Left lung (tissue), 14 donors: ENCODE data around the gene GLIPR2. TPM values are rescaled to one million over a fixed set of nuclear protein-coding genes. Genes with fewer than 3 reads are reported as not detected.
"Not testable (repeated sequence)": the region's sequence is repeated elsewhere in the genome, so short reads cannot be mapped to it uniquely, and the experiment has no call there.

Experiments
- ATAC-seq: fragments of 200-7000 bp; cut with Tn5 transposase; one replicate; pipeline ENCODE4 v1.9.1; 2020; ENCODE audit warnings: moderate library complexity
- DNase-seq, 4 donors: peaks; one replicate each; pipeline ENCODE4 v3.0.0-alpha.2; 2013 to 2020
- H3K27ac ChIP-seq, 2 donors: fragments of 200-600 bp; sonication (generic) in 1 of 2; one replicate each; pipeline versions ENCODE4 v1.5.0 to v1.8.0; 2020 to 2021
- H3K27me3 ChIP-seq, 2 donors: fragments of 200-600 bp; sonication (generic) in 1 of 2; one replicate each; pipeline versions ENCODE4 v1.5.0 to v1.8.0; 2020 to 2021
- H3K36me3 ChIP-seq, 2 donors: fragments of 200-600 bp; sonication (generic) in 1 of 2; one replicate each; pipeline versions ENCODE4 v1.5.0 to v1.8.0; 2020 to 2021
- H3K4me1 ChIP-seq, 2 donors: fragments of 200-600 bp; one replicate each; pipeline ENCODE4 v1.8.0; 2021
- H3K4me3 ChIP-seq, 2 donors: fragments of 200-600 bp; sonication (generic) in 1 of 2; one replicate each; pipeline versions ENCODE4 v1.5.0 to v1.8.0; 2020 to 2021; ENCODE audit warnings: mild to moderate bottlenecking in 1 of 2
- H3K9me3 ChIP-seq, 2 donors: fragments of 200-600 bp; sonication (generic) in 1 of 2; one replicate each; pipeline versions ENCODE4 v1.5.0 to v1.8.0; 2020 to 2021
- intact Hi-C, 2 donors: fragments of 100-400 bp; cut with DNase I; formaldehyde crosslinking; loops; one replicate each; pipeline versions ENCODE4 v1.11.2 to v1.14.2; 2022
- long read RNA-seq, 12 donors: library from polyadenylated mRNA in 2 of 12; unstranded in 2 of 12; transcript quantifications; one replicate each; pipeline ENCODE4 v2.0.0 and lab custom pipeline, GENCODE V29; 2019 to 2026
- polyA plus RNA-seq, 6 donors: library from polyadenylated mRNA; unstranded; fragments of 120-200 nt; gene quantifications; one replicate each; pipeline ENCODE4 v1.2.1, GENCODE V29; 2013; ENCODE audit not compliant: insufficient read length in 6 of 6
- total RNA-seq, 2 donors: library from RNA; stranded (reverse); fragmentation: NEBNext Ultra II Directional; extraction: Animal tissue kit (Norgen Biotek cat#: 25700); gene quantifications; one replicate each; pipeline ENCODE4 v1.2.1, GENCODE V29; 2021
- TF ChIP-seq, protein P1 (sequence below), 2 donors: fragments of 200-600 bp; sonication (generic) in 1 of 2; IDR thresholded peaks; one replicate each; pipeline versions ENCODE4 v1.5.0 to v1.8.0; 2021; ENCODE audit warnings: antibody characterized with exemption in 2 of 2
- donor health status: DM: no; HTN: yes; CAD: no.
- donor health status: DM: no; HTN: no; CAD: no.

Gene GLIPR2
- 10 to 100 TPM; 47.7 to 94.5 TPM for total RNA-seq
- polyA plus RNA-seq = 10 to 100 TPM; 33.0 to 37.7 (median 34.4) TPM
- long read RNA-seq, donor 1, transcript GLIPR2-202 (5 exons, 1,890 nt) = major isoform, 22 of 23 reads
- long read RNA-seq, donor 1, partial matches to known transcripts = 0 of 23 reads
- long read RNA-seq, donor 1, other reads (novel, unspliced or antisense) = 0 of 23 reads
- long read RNA-seq, donor 2, transcript GLIPR2-202 (5 exons, 1,890 nt) = major isoform, 16 of 16 reads
- long read RNA-seq, donor 2, partial matches to known transcripts = 0 of 16 reads
- long read RNA-seq, donor 2, other reads (novel, unspliced or antisense) = 0 of 16 reads
- long read RNA-seq, donor 3, transcript GLIPR2-202 (5 exons, 1,890 nt) = major isoform, 20 of 27 reads
- long read RNA-seq, donor 3, partial matches to known transcripts = 5 of 27 reads
- long read RNA-seq, donor 3, other reads (novel, unspliced or antisense) = 0 of 27 reads
- long read RNA-seq, donor 4, transcript GLIPR2-202 (5 exons, 1,890 nt) = major isoform, 31 of 43 reads
- long read RNA-seq, donor 4, partial matches to known transcripts = 5 of 43 reads
- long read RNA-seq, donor 4, other reads (novel, unspliced or antisense) = 6 of 43 reads
- long read RNA-seq, donor 5, transcript GLIPR2-202 (5 exons, 1,890 nt) = major isoform, 17 of 38 reads
- long read RNA-seq, donor 5, partial matches to known transcripts = 20 of 38 reads
- long read RNA-seq, donor 5, other reads (novel, unspliced or antisense) = 0 of 38 reads
- long read RNA-seq, donor 6, transcript GLIPR2-202 (5 exons, 1,890 nt) = major isoform, 8 of 35 reads
- long read RNA-seq, donor 6, partial matches to known transcripts = 26 of 35 reads
- long read RNA-seq, donor 6, other reads (novel, unspliced or antisense) = 0 of 35 reads
- long read RNA-seq, donor 7, transcript GLIPR2-202 (5 exons, 1,890 nt) = major isoform, 7 of 7 reads
- long read RNA-seq, donor 7, partial matches to known transcripts = 0 of 7 reads
- long read RNA-seq, donor 7, other reads (novel, unspliced or antisense) = 0 of 7 reads
- long read RNA-seq, donor 8, transcript GLIPR2-202 (5 exons, 1,890 nt) = major isoform, 10 of 10 reads
- long read RNA-seq, donor 8, partial matches to known transcripts = 0 of 10 reads
- long read RNA-seq, donor 8, other reads (novel, unspliced or antisense) = 0 of 10 reads
- long read RNA-seq, donor 9 = 0 reads
- long read RNA-seq, donor 10, transcript GLIPR2-202 (5 exons, 1,890 nt) = major isoform, 66 of 84 reads
- long read RNA-seq, donor 10, partial matches to known transcripts = 9 of 84 reads
- long read RNA-seq, donor 10, other reads (novel, unspliced or antisense) = 8 of 84 reads
- long read RNA-seq, donor 11, transcript GLIPR2-202 (5 exons, 1,890 nt) = major isoform, 15 of 21 reads
- long read RNA-seq, donor 11, partial matches to known transcripts = 0 of 21 reads
- long read RNA-seq, donor 11, other reads (novel, unspliced or antisense) = 5 of 21 reads
- long read RNA-seq, donor 12, transcript GLIPR2-202 (5 exons, 1,890 nt) = major isoform, 15 of 15 reads
- long read RNA-seq, donor 12, partial matches to known transcripts = 0 of 15 reads
- long read RNA-seq, donor 12, other reads (novel, unspliced or antisense) = 0 of 15 reads

DNA sequence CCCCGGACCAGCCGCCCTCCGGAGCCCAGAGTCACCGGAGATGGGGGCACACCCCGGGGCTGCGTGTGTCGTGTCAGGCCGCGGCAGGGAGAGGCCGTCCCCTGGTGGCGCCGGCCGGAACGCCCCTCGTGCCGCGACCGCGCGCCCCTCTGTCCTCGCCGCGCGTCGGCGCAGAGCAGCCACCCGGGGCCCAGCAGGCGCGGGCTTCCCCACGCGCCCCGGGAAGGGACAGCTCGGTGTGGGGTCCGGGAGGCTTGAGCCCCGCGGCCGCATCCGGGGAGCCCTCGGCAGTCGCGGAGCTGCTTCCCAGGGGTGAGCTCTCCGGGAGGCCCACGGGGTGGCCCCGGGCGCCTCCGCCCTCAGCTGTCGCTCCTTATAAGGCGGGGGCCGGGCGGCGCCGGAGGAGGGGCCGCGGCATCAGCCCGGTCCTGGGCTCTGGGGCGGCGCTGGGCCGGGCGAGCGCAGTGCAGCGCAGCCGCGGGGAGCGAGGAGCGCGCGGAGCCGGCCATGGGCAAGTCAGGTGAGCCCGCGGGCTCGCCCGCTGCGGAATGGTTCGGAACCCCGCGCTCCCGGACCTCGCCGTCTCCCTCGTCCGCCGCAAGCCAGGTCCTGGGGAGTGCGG lies at the start of gene GLIPR2:
Gene GLIPR2, plus strand, starts transcription at position 462 of the 622 bp plus-strand sequence. Its CDS starts 46 bp downstream, at position 508.
- Histone ChIP-seq H3K36me3 (no peaks in the 10 kb centered on the region), H3K4me1 (peaks cover 9 to 57% of the 10 kb centered on the region in 2 donors), H3K27me3 (peaks cover 0 to 13% of the 10 kb centered on the region in 2 donors), H3K4me3 (peak within 1 kb of the TSS; percentile 58 to 71), H3K27ac (peak within 1 kb of the TSS; percentile 75 to 80), H3K9me3 (no peaks in the 10 kb centered on the region)
- TF ChIP-seq, protein P1, sequence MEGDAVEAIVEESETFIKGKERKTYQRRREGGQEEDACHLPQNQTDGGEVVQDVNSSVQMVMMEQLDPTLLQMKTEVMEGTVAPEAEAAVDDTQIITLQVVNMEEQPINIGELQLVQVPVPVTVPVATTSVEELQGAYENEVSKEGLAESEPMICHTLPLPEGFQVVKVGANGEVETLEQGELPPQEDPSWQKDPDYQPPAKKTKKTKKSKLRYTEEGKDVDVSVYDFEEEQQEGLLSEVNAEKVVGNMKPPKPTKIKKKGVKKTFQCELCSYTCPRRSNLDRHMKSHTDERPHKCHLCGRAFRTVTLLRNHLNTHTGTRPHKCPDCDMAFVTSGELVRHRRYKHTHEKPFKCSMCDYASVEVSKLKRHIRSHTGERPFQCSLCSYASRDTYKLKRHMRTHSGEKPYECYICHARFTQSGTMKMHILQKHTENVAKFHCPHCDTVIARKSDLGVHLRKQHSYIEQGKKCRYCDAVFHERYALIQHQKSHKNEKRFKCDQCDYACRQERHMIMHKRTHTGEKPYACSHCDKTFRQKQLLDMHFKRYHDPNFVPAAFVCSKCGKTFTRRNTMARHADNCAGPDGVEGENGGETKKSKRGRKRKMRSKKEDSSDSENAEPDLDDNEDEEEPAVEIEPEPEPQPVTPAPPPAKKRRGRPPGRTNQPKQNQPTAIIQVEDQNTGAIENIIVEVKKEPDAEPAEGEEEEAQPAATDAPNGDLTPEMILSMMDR (IDR thresholded peaks at IDR 0.05) = peak in 1 of 2 donors; percentile 46
- intact Hi-C loops = no loop called here
- DNase-seq (peak; percentile 63 to 98 (median 80)), ATAC-seq (peak; percentile 97)

DNA sequence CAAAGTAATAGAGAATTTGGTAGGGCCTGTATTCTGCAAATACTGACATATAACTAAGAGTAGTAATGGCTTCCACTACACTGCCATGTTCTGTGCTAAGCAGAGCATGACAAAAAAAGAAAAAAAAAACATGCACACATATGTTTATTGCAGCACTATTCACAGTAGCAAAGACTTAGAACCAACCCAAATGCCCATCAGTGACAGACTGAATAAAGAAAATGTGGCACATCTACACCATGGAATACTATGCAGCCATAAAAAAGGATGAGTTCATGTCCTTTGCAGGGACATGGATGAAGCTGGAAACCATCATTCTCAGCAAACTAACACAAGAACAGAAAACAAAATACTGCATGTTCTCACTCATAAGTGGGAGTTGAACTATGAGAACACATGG lies 49.5 kb upstream of the GLIPR2 start:
- DNase-seq, H3K36me3 ChIP-seq, H3K4me3 ChIP-seq, H3K27ac ChIP-seq, intact Hi-C loops, H3K27me3 ChIP-seq, ATAC-seq, H3K9me3 ChIP-seq, H3K4me1 ChIP-seq: not testable (repeated sequence)

- TF ChIP-seq, protein P1 (IDR thresholded peaks at IDR 0.05) = no peak
- Histone ChIP-seq H3K9me3 (no peaks in the 10 kb centered on the region), H3K4me1 (peaks cover 4 to 6% of the 10 kb centered on the region in 2 donors), H3K27ac (no peak overlapping the region), H3K36me3 (no peaks in the 10 kb centered on the region), H3K4me3 (no peak overlapping the region), H3K27me3 (no peaks in the 10 kb centered on the region)
- DNase-seq = no peak
- ATAC-seq = no peak
- intact Hi-C loops = no loop called here
These were observed 48.5 kb upstream of the GLIPR2 start for GRCh38 chr9:36088020-36088419.

DNA sequence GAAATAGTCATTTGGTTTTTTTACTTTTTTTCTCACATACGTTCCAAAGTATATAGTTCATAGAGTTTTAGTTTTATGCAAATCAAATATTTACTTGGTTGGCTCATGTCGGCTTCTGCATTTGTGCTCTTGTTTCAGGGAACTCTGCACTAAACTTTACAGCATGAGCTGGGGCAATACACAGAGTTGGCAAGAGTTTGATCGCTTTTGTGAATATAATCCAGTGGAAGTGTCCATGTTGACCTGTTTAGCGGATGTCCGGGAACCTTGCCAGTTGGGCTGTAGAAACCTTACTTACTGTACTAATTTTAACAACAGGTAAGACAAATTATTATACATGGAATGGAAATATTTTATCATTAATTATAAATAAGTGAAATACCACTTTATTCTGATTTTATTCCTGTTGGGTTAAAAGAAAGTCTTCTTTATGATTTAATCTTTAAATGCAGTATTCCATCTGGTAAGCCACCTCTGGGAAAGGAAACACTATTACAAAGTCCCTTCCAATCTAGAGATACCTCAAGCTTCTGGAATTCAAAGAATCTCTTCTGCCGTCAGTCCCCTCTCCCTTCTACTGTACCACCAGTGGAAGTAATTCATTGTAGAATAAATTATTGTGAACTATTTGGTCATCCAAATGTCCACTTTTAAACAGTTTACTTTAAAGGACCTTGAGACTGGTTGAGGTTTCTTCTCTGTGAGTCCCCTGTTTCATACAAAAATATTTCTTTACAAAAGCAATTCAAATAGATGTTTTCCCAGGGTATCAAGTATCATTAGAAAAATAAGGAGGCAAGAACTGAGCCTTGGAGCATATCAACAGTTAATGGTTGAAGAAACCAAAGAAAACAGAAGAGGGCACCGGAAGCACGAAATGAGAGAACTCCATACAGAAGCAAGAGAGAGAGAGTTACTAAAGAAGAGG lies 45.2 kb upstream of the GLIPR2 start:
- intact Hi-C loops = no loop called here
- ATAC-seq = peak; percentile 56
- DNase-seq = peak in 2 of 4 donors; percentile 28 to 41
- TF ChIP-seq, protein P1 (IDR thresholded peaks at IDR 0.05) = no peak
- no peak overlapping the region for H3K4me3 ChIP-seq
- no peaks in the 10 kb centered on the region for H3K9me3 ChIP-seq
- no peak overlapping the region for H3K27ac ChIP-seq
- H3K27me3 ChIP-seq = no peaks in the 10 kb centered on the region
- no peaks in the 10 kb centered on the region for H3K36me3 ChIP-seq
- H3K4me1 ChIP-seq = peaks cover 6 to 8% of the 10 kb centered on the region in 2 donors
